Transverse colon (tissue), 3 donors: ENCODE results near the gene PPP5C.

ENCODE experiments used
- EP300 ChIP-seq: sonication (generic); formaldehyde crosslinking; IDR thresholded peaks from one replicate; pipeline ENCODE4 v1.6.1; 2017; ENCODE audit warnings: antibody characterized with exemption, low read depth
- TF ChIP-seq, protein P1 (sequence below), 5 experiments: fragments of 200-600 bp in 3 of 5; fragments of 450-650 bp in 2 of 5; sonication (generic) in 3 of 5; IDR thresholded peaks; 1 replicate in 2 of 5; 2 replicates in 3 of 5; pipeline ENCODE4 v1.5.1; 2016 to 2017; ENCODE audit warnings: antibody characterized with exemption in 5 of 5, inconsistent platforms in 3 of 5, mild to moderate bottlenecking in 2 of 5, moderate library complexity in 1 of 5

DNA sequence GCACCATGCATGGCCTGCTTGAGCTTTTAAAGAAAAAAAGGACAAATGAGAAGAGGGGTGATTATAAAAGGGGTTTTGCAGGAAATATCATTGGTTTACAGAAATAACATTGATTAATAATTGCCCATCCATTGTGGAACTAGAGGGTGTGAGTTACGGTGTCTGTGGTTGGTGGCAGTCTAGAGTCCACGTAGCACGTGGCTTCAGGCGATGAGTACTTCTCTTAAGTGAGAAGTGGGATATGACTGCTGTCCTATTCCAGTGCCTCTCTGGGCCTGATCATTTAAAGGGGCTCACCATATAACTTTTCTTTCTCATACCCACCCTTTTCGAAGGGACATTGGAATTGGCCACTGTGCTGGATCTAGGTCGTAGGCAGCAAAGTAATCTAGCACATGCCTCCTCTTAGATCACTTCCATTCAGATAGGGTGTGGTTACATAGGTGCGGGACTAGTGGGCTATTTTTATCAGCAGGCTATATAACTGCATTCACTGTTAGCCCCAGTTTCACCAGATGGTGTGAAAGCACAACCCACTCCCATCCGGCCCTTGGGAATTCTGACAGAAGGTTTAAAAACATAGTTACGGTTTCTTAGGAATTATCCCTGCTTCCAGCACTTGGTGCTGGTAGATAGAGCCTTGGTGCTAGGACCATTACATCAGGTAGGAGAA lies 19.9 kb downstream of the PPP5C start:
- TF ChIP-seq EP300: no peak
- TF ChIP-seq, protein P1, sequence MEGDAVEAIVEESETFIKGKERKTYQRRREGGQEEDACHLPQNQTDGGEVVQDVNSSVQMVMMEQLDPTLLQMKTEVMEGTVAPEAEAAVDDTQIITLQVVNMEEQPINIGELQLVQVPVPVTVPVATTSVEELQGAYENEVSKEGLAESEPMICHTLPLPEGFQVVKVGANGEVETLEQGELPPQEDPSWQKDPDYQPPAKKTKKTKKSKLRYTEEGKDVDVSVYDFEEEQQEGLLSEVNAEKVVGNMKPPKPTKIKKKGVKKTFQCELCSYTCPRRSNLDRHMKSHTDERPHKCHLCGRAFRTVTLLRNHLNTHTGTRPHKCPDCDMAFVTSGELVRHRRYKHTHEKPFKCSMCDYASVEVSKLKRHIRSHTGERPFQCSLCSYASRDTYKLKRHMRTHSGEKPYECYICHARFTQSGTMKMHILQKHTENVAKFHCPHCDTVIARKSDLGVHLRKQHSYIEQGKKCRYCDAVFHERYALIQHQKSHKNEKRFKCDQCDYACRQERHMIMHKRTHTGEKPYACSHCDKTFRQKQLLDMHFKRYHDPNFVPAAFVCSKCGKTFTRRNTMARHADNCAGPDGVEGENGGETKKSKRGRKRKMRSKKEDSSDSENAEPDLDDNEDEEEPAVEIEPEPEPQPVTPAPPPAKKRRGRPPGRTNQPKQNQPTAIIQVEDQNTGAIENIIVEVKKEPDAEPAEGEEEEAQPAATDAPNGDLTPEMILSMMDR (IDR thresholded peaks at IDR 0.05): no peak
